HG03066 (cell line): ENCODE data around the gene HDAC5.
"Not testable (repeated sequence)": the region's sequence is repeated elsewhere in the genome, so short reads cannot be mapped to it uniquely, and the experiment has no call there.

Experiments used
- ATAC-seq: cut with Tn5 transposase; IDR thresholded peaks from one replicate; pipeline ENCODE4 v1.9.1; 2021; ENCODE audit warnings: low read depth; ENCODE audit not compliant: unreplicated experiment

Gene HDAC5

DNA sequence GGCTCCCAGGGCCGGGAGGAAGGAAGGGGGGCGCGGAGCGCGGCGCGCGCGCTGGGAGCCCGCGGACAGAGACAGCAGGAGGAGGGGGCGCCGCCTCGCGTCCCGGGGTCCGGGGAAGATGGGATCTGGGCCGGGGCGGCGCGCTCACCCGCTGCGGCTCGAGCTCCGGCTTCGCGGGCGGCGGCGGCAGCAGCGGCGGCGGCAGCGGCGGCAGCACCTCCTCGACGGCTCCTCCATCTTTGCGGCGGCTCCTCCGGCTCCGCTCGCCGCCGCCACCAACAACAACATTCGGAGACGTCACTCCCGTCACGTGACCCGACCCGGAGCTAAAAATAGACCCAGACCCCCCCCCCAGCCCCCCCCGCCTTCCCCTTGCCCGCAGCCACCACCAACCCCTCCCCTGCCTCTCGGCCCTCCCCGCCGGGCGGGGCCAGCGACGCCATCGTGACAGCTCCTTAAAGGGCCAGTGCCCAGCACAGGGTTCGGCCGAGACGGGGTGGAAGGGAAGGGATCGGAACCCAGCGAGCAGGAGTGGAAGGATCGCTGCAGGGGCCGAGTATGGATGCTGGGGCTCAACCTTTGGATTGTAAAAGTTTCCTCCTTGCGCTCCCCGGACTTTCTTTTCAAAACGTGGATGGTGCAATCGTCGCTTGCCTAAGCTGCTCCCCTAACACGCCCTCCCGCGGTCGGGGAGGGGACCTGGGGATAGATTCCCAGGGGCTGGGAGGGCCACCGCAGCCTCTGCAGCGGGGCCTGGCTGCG is at the start of gene HDAC5:
Gene HDAC5, minus strand, starts transcription at position 286 of the 762 bp plus-strand sequence. CDS start 6,126 bp downstream, outside the sequence.
- peak; percentile 80 for ATAC-seq

- ATAC-seq, result no peak
Measured at GRCh38 chr17:44171931-44172455, 48.6 kb upstream of the HDAC5 start.

GRCh38 chr17:44170499-44171201 is 47.2 kb upstream of the HDAC5 start, which contains the start of gene ASB16:
Gene ASB16 (plus strand): TSS chr17:44170704. CDS start chr17:44170790, 86 bp downstream.
- ATAC-seq, result no peak

GRCh38 chr17:44170135-44170498 is 46.7 kb upstream of the HDAC5 start:
- no peak for ATAC-seq

DNA sequence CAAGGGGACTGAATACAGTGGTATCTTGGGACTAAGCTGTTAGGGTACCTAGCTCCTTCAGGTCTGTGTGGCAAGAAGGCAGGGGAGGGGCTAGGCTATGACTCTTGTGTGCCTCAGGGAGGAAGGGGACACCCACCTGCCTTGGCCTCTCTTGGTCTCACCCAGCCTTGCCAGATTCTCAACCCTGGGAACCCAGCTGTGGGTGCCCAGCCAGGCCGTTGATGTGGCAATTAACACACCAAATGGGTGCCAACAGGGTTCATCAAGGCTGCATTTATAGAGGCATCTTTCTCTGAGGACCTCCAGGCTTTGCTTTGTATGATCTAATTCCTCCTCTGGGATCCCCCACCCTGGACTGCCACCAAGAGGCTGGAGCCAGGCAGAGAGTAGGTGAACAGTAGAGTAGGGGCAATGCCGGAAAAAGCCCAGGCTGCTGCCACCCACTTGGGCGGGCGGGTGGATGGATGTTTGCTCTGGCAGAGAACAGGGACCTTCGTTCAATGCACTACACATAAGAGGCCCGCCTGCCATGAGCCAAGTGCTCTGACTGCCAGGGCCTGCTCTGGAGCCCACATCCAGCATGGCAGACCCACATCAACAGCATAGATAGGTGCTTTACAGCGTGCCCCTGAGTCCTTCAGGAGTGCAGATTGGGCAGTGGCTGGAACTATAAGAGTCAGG is 43.9 kb upstream of the HDAC5 start:
- ATAC-seq, result no peak

DNA sequence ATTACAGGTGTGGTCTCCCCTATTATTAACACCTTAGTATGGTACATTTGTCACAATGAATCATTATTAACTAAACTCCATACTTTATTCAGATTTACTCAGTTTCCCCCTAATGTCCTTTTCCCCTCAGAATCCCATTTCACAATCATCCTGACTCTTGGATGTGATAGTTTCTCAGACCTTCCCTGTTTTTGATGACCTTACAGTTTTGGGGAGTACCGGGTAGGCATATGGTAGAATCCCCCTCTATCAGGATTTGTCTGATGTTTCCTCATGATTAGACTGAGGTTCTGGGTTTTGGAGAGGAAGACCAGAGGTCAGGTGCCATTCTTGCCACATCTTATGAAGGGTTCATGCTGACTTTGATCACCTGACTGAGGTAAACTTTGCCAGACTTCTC is 41.0 kb upstream of the HDAC5 start:
- no peak for ATAC-seq

DNA sequence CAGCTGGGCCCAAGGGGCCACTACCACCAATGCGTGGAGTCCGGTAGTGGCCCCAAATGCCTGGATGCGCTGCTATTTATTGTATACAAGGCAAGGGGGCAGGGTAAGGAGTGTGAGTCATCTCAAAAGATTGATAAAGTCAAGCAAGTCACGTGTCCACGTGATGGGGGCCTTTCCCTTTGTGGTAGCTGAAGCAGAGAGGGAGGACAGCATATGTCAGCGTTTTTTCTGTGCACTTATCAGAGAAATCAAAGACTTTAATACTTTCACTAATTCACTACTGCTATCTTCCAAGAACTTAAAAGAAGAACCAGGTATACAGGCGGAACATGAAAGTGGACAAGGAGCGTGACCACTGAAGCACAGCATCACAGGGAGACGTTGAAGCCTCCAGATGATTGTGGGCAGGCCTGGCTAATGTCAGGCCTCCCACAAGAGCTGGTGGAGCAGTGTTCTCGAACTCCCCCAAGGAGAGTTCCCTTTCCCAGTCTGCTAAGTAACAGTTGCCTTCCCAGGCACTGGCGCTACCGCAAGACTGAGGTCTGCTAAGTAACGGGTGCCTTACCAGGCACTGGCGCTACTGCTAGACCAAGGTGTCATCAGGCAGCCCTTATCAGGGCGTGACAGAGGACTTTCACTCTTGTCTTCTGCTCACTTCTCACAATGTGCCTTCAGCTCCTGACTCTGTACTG is 36.2 kb upstream of the HDAC5 start:
- ATAC-seq, result no peak

DNA sequence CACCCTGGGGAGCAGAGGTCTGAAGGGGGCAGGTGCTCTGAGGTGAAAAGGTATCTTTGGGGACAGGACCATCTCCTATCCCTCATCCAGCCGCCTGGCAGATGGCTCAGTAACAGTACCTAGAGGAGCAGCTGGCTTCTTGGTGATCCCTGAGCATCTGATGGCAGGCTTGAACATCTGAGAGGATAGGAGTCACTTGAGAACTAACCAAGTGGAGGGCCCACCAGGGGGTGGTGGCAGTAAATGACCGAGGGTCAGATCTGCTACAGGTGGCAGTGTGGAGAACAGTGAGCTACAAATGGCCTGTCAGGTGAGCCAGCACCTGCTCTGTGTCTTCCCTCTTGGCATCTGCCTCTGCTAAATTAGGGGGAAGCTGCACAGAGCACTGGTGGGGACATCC is 32.0 kb upstream of the HDAC5 start:
- ATAC-seq, result no peak

- ATAC-seq, result no peak
Measured at GRCh38 chr17:44152875-44153274, 29.4 kb upstream of the HDAC5 start.

GRCh38 chr17:44149750-44150329 is 26.4 kb upstream of the HDAC5 start:
- no peak for ATAC-seq

GRCh38 chr17:44149066-44149465 is 25.6 kb upstream of the HDAC5 start:
- not testable (repeated sequence) for ATAC-seq

- no peak for ATAC-seq
Measured at GRCh38 chr17:44147812-44148211, 24.4 kb upstream of the HDAC5 start.

DNA sequence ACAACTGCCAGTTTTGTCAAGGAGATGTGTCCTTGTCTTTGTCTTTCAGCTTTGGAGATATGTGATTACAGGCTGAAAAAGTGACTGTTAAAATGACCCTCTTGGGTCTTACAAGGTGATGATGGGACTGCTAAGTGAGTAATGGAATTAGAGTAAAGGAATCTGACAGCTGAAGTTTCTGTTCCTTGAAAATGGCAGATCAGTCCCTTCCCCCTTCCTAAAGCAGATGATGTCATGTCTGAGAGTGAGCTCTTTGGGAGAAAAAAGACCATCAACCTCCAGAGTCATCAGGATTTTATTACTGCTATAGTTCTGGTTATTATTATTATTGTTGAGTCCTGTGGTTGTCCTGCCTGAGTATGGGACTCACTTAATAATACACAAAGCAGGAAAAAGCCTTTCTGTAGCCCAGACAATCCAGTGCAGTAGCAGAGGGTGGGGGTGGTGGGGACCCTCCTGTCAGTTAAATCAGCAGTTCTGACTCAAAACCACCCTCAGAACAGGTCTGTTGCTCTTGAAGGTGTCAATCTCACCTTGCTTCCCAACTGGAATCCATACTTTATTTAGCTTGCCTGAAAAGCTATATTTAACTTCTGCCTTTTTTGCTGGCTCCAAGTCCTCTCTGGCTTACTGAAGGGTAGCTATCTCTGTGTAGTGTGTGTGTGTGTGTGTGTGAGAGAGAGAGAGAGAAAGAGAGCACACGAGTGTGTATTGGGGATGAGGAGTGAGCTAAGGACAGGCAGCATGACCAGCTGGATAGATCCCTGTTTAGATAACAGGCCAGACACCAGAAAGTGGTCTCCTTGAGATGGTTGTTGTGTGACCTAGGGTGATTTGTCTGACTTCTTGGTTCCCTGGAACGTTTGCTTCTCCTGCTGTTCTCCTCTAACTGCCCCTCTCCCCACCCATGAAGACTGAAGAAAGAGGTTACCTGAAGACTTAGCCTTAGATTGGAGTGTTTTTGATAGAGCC is 23.2 kb upstream of the HDAC5 start:
- ATAC-seq, result no peak

- ATAC-seq, result no peak
Measured at GRCh38 chr17:44144966-44145739, 21.7 kb upstream of the HDAC5 start.

DNA sequence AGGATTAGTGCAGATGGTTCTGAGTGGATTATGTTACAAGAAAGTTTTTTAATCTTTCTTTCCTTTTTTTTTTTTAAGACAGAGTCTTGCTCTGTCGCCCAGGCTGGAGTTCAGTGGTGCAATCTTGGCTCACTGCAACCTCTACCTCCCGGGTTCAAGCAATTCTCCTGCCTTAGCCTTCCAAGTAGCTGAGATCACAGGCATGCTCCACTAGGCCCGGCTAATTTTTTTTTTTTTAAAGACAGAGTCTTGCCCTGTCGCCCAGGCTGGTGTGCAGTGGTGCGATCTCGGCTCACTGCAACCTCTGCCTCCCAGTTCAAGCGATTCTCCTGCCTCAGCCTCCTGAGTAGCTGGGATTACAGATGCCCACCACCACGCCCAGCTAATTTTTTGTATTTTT is 20.5 kb upstream of the HDAC5 start:
- not testable (repeated sequence) for ATAC-seq

DNA sequence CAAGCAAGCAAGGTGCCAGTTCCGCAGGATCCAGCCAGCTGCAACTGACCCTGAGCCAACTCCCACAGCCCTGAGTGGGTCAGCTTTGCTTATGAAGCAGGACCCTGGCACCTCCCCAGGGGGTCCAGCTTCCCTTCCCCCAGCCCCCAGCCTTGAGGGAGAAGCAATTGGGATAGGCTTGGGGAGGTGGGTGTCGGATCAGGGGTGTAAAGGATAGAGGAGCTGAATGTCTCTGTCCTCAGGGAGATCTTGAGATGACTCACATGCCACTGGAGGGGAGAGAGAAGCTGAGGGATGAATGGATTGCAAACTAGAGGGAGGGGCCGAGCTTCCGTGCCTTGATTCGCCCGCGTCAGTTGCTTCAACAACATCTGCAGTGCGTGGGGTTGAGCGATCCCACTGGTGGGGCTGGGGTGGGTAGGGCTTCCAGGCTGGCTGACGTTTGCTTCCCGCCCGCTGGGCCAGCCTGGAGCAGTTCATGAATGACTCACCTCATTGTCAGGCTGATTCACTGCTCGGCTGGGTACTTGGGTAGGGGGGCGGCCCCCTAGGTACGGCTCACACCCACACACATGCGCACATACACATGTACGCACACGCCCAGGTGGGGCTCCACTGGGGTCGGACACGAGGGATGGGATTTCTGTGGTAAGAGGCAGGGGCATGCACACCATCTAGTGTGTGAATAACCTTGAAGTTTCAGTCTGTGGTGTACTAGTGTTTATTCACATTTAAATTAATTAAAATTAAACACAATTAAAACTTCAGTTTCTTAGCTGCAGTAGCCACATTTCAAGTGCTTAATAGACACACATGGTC is 14.7 kb upstream of the HDAC5 start:
- ATAC-seq, result no peak

- no peak for ATAC-seq
Measured at GRCh38 chr17:44134752-44135568, 11.5 kb upstream of the HDAC5 start.
